ENCODE results near the gene HSD3B1. TPM values are rescaled to one million over a fixed set of nuclear protein-coding genes. Genes with fewer than 3 reads are reported as not detected.
"Not testable (repeated sequence)": the region's sequence is repeated elsewhere in the genome, so short reads cannot be mapped to it uniquely, and the experiment has no call there.

Gene HSD3B1
- total RNA-seq, 2 experiments from 2014 or later, result not detected

- CTCF ChIA-PET, result no interaction called here
- intact Hi-C loops (cut with DNase I, micrococcal nuclease), result no loop called here
- no peaks in the 10 kb centered on the region for H3K36me3 ChIP-seq (ENCODE audit: insufficient read depth, low read length)
These were observed 44.2 kb downstream of the HSD3B1 start for GRCh38 chr1:119551218-119551617.

GRCh38 chr1:119552656-119553055 is 45.6 kb downstream of the HSD3B1 start:
- H3K36me3 ChIP-seq (ENCODE audit: insufficient read depth, low read length); H3K4me3 ChIP-seq (ENCODE audit: low read length); DNase-seq; intact Hi-C loops (cut with DNase I, micrococcal nuclease); H3K27me3 ChIP-seq (ENCODE audit: control insufficient read depth in 1 of 2, insufficient read depth in 2 of 2, low read length in 2 of 2); CTCF ChIA-PET; H3K4me1 ChIP-seq (ENCODE audit: insufficient read depth, low read length); H3K36me3 Mint-ChIP-seq (ENCODE audit: low read depth); ATAC-seq (ENCODE audit: poor library complexity); H3K4me1 Mint-ChIP-seq (ENCODE audit: low read depth); H3K9me3 Mint-ChIP-seq; H3K27ac ChIP-seq (ENCODE audit: low read depth in 1 of 2, low read length in 2 of 2); H3K27ac Mint-ChIP-seq; H3K9me3 ChIP-seq (ENCODE audit: control insufficient read depth in 1 of 2, insufficient read depth in 1 of 2, low read length in 2 of 2); H3K27me3 Mint-ChIP-seq; POLR2A ChIA-PET; H3K4me3 Mint-ChIP-seq: not testable (repeated sequence)

More at GRCh38 chr1:119551218-119551617, 44.2 kb downstream of the HSD3B1 start:
- TF ChIP-seq, protein P1, sequence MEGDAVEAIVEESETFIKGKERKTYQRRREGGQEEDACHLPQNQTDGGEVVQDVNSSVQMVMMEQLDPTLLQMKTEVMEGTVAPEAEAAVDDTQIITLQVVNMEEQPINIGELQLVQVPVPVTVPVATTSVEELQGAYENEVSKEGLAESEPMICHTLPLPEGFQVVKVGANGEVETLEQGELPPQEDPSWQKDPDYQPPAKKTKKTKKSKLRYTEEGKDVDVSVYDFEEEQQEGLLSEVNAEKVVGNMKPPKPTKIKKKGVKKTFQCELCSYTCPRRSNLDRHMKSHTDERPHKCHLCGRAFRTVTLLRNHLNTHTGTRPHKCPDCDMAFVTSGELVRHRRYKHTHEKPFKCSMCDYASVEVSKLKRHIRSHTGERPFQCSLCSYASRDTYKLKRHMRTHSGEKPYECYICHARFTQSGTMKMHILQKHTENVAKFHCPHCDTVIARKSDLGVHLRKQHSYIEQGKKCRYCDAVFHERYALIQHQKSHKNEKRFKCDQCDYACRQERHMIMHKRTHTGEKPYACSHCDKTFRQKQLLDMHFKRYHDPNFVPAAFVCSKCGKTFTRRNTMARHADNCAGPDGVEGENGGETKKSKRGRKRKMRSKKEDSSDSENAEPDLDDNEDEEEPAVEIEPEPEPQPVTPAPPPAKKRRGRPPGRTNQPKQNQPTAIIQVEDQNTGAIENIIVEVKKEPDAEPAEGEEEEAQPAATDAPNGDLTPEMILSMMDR (IDR thresholded peaks at IDR 0.05), result no peak
- no peak for ATAC-seq (ENCODE audit: poor library complexity)
- DNase-seq, result no peak
- Histone ChIP-seq H3K4me3 (ENCODE audit: low read length) (no peak overlapping the region), H3K9me3 (ENCODE audit: control insufficient read depth in 1 of 2, insufficient read depth in 1 of 2, low read length in 2 of 2) (no peaks in the 10 kb centered on the region), H3K27me3 (ENCODE audit: control insufficient read depth in 1 of 2, insufficient read depth in 2 of 2, low read length in 2 of 2) (no peaks in the 10 kb centered on the region), H3K27ac (ENCODE audit: low read depth in 1 of 2, low read length in 2 of 2) (no peak overlapping the region), H3K4me1 (ENCODE audit: insufficient read depth, low read length) (no peaks in the 10 kb centered on the region)
- no peaks in the 10 kb centered on the region for H3K9me3 Mint-ChIP-seq
- peaks cover 4% of the 10 kb centered on the region for H3K27me3 Mint-ChIP-seq
- no peaks in the 10 kb centered on the region for H3K36me3 Mint-ChIP-seq (ENCODE audit: low read depth)
- H3K27ac Mint-ChIP-seq, result no peak overlapping the region
- POLR2A ChIA-PET, result no interaction called here
- H3K4me1 Mint-ChIP-seq (ENCODE audit: low read depth), result no peaks in the 10 kb centered on the region
- no peak overlapping the region for H3K4me3 Mint-ChIP-seq

DNA sequence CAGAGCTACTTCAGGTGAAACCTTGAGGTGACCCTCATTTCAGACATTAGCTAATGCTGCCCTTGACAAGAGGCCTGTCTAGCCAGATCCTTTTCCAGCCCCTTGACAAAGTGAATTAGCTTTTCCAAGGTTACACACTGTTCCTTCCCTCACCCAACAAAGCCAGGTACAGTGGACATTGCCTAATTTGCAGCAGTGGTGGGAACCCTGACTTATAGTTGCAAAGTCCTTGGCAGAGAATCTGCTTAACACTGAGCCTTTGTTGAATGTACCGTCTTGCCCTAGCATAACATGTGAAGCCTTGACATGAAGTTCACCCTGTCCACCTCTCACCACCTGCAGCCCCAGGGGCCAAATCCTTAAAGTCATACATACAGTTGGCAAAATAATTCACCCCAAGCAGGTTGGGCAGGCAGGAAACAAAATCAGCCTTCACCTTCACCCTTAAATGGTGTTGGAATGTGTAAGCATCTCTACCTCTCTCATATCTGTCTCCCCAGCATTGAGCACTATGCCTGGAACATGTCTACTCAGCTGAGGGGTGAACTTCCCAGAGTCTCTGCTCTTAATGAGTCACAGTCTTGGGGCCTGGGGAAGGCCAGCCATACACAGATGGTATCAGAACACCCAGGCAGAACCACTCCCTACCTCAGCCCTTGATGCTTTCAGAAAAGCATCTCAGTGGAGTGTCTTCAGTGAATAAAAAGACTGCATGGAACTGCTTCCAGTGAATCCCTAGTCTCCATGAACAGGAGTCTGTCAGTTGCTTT is 46.5 kb downstream of the HSD3B1 start:
- H3K27me3 ChIP-seq (ENCODE audit: control insufficient read depth in 1 of 2, insufficient read depth in 2 of 2, low read length in 2 of 2); ATAC-seq (ENCODE audit: poor library complexity); H3K9me3 ChIP-seq (ENCODE audit: control insufficient read depth in 1 of 2, insufficient read depth in 1 of 2, low read length in 2 of 2); H3K27ac Mint-ChIP-seq; POLR2A ChIA-PET; DNase-seq; H3K27me3 Mint-ChIP-seq; H3K4me1 Mint-ChIP-seq (ENCODE audit: low read depth); CTCF ChIA-PET; H3K4me3 ChIP-seq (ENCODE audit: low read length); H3K27ac ChIP-seq (ENCODE audit: low read depth in 1 of 2, low read length in 2 of 2); H3K36me3 Mint-ChIP-seq (ENCODE audit: low read depth); H3K4me1 ChIP-seq (ENCODE audit: insufficient read depth, low read length); H3K4me3 Mint-ChIP-seq; intact Hi-C loops (cut with DNase I, micrococcal nuclease); H3K36me3 ChIP-seq (ENCODE audit: insufficient read depth, low read length); H3K9me3 Mint-ChIP-seq: not testable (repeated sequence)

GRCh38 chr1:119554183-119554582 is 47.2 kb downstream of the HSD3B1 start:
- intact Hi-C loops (cut with DNase I, micrococcal nuclease), result no loop called here
- no peaks in the 10 kb centered on the region for H3K36me3 Mint-ChIP-seq (ENCODE audit: low read depth)
- DNase-seq, result no peak
- no peaks in the 10 kb centered on the region for H3K4me1 Mint-ChIP-seq (ENCODE audit: low read depth)
- Histone ChIP-seq H3K4me1 (ENCODE audit: insufficient read depth, low read length) (no peaks in the 10 kb centered on the region), H3K9me3 (ENCODE audit: control insufficient read depth in 1 of 2, insufficient read depth in 1 of 2, low read length in 2 of 2) (no peaks in the 10 kb centered on the region), H3K36me3 (ENCODE audit: insufficient read depth, low read length) (no peaks in the 10 kb centered on the region), H3K4me3 (ENCODE audit: low read length) (no peak overlapping the region), H3K27ac (ENCODE audit: low read depth in 1 of 2, low read length in 2 of 2) (no peak overlapping the region), H3K27me3 (ENCODE audit: control insufficient read depth in 1 of 2, insufficient read depth in 2 of 2, low read length in 2 of 2) (no peaks in the 10 kb centered on the region)
- no peak overlapping the region for H3K27ac Mint-ChIP-seq
- CTCF ChIA-PET, result no interaction called here
- no peaks in the 10 kb centered on the region for H3K9me3 Mint-ChIP-seq
- TF ChIP-seq, protein P1 (IDR thresholded peaks at IDR 0.05), result no peak
- H3K4me3 Mint-ChIP-seq, result no peak overlapping the region
- ATAC-seq (ENCODE audit: poor library complexity), result no peak
- POLR2A ChIA-PET, result no interaction called here
- H3K27me3 Mint-ChIP-seq, result no peaks in the 10 kb centered on the region
